ENCODE measurements around the gene STC2. TPM values are rescaled to one million over a fixed set of nuclear protein-coding genes. Genes with fewer than 3 reads are reported as not detected.
"Not testable (repeated sequence)": the region's sequence is repeated elsewhere in the genome, so short reads cannot be mapped to it uniquely, and the experiment has no call there.

The STC2 gene, protein sequence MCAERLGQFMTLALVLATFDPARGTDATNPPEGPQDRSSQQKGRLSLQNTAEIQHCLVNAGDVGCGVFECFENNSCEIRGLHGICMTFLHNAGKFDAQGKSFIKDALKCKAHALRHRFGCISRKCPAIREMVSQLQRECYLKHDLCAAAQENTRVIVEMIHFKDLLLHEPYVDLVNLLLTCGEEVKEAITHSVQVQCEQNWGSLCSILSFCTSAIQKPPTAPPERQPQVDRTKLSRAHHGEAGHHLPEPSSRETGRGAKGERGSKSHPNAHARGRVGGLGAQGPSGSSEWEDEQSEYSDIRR
- 11.4 and 12.1 TPM in 2 replicates for total RNA-seq

DNA sequence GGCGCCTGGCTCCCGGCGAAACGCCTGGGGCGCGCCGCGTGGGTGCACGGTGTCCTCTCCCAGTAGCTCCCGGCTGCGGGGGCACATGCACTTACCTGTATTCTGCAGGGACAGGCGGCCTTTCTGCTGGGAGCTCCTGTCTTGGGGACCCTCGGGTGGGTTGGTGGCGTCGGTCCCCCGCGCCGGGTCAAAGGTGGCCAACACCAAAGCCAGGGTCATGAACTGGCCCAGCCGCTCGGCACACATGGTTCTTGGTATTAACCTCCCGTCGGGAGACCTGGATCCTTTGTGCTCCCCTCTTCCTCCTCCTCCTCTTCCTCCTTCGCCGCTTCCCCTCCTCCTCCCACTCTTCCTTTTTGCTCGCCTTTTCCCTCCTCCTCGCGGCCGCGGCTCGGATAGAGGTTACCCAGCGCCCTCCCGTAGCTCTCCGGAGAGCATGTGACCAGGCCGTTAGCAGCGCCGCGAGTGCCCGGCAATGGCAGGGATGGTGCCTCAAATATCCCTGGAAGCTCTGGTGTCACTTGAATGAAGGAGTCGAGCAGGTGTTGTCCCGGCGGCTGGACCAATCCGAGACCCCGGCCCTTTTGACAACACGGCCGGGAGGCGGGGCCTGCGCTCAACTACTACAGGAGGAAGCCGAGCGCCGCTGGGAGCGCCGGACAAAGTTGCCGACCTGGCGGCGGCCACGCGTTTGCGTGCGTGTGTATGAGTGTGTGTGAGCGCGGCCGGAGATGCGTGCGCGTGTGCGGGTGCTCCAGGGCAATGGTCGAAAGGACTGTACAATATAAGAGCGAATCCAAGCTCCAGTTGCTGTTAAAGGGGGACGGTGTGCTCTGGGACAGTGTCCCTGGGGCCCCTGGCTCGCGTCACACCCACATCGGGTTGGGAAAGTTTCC, at the start of gene STC2:
Gene STC2 (minus strand): TSS at position 467 of the 896 bp plus-strand sequence. CDS start 221 bp downstream, at position 246.
- peak; percentile 74 to 91 for DNase-seq (ENCODE audit: low read depth in 2 of 2)

DNA sequence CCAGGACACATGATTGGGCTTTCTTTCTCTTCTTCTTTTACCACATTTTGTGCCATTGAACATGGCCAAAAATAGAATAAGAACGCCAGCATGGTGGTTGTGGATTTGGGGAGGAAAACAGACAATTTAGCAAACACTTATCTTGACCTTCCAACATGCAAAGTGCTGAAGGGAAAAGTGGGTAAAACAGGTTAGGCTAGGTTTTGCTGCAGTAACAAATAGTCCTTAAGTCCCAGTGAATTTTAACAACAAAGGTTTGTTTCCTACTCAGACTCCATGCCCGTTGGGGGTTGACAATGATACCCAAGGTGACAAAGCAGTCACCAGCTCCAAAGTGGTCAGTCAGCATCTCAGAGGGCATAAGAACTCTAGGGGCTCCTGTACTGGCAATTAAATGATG, 43.2 kb upstream of the STC2 start:
- no peak for DNase-seq (ENCODE audit: low read depth in 2 of 2)

DNA sequence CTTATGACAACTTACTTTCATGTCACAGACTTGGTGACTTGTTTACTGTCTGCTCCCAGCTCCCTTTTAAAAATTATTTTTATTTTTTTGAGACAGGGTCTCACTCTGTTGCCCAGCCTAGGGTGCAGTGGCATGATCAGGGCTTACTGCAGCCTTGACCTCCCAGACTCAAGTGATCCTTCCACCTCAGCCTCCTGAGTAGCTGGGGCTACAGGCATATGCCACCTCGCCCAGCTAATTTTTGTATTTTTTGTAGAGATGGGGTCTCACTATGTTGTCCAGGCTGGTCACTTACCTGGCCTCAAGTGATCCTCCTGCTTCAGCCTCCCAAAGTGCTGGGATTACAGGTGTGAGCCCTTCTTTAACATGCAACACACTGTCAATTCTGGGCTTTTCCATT, 35.2 kb upstream of the STC2 start:
- not testable (repeated sequence) for DNase-seq (ENCODE audit: low read depth in 2 of 2)

DNA sequence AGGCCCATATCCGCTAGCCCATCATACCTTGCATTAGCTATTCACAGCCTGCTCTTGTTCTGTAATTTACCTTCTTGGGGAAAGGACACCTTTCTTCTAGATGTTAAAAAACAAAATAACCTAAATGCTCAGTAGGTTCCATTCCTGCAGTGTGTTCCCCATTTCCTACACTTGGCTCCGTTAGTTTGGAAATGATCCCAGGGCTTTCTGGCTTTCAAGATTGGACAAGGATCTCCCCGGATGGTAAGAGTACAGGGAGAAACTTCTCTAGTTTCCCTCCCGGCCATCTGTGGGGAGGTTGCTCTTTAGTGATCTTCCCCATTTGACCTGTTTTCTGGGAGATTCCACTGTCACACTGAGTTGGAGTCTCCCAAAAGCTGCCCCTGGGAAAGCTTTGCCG, 27.3 kb upstream of the STC2 start:
- DNase-seq (ENCODE audit: low read depth in 2 of 2), result no peak

DNA sequence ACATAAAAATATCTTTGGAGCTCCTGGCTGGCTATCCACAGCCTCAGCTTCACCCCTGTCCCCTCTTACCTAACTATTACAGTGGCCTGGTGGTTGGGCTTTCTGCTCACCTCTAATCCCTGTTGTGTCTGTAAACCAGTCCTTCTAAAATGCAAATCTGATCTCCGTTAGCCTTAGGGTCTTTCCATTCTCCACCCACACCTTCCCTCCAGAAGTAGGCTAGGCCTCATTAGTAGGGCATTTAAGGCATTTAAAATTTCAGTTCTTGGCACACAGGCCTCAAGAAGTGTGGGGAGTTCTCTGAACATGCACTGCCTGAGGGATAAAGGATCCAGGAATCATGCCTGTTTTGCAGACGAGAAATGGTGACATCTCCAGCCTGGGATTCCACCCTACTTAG, 26.4 kb upstream of the STC2 start:
- DNase-seq (ENCODE audit: low read depth in 2 of 2), result no peak

DNA sequence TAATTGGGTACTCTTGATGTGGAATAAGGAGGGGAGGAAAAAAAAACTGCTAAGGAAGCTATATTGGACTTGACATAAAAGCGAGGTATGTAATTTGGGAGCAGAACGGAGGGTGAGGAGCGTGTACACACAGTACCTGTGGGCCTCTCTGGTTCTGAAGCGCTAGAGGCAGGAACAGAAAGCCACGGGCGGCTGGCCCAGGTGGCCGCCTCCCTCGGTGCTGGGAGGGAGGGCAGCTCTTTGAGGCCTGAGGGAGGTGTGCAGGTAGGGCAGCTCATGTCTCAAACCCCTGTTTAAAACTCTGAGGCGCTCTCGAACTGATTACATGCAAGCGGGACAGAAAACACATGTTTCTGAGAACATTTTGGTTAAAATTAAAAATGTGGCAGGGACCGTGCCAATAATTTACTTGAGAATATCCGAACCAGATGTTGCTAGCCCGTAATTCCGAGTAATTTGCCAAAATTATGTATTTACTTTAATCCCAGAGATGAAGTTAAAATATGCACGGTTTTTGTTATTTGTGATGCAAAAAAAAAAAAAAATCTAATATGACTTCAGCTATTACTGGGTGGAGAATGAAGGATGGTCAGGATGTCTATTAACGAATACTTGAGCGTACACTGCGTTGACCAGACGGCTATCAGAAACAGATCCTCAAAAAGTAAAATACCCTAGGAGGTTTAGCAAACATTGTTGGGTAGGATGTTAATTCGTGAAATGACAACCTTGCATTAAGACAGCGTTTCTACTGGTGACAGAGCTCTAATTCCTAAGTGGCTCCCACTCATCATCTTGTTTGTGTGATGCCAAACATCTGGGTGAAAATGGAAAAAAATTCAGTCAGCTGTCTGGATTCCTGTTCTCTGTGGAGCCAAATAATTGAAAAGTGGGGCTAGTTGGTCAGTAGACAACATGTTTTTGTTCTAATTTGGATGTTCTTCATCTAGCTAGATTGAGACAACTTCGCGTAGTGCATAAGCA, 24.4 kb upstream of the STC2 start:
- DNase-seq (ENCODE audit: low read depth in 2 of 2), result no peak

DNA sequence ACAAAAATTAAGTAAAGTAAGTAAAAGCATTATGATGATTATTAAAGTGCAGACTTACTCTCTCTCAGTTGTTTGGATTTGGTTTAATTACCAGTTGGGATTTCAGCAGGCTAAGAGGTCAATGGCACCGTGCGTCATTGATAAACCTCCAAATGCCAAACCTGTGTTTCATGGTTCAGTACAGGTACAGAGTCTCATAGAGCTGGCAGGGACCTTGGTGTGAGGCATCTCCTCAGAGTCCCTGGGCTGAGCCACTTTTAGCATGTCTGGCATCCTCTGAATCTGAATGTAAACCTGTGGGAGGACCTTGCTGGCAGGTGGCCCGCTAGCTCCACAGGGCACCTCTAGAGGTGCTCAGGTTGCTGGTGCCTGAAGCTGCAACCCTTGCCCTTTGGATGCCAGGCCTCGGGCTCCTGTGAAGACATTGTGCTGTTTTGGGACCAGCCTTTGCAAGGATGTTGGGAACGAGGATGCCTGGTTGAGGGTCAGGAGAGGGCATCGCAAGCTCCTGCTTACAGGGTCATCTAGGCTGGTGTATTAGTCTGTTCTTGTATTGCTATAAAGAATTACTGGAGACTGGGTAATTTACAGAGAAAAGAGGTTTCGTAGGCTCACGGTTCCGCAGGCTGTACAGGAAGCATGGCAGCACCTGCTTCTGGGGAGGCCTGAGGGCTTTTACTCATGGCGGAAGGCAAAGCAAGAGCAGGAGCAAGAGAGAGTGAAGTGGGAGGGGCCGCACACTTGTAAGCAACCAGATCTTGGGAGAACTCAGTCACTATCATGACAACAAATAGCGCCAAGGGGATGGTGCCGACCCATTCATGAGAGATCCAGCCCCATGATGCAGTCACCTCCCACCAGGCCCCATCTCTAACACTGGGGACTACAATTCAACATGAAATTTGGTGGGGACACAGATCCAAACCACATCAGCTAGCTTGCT, 14.9 kb upstream of the STC2 start:
- DNase-seq (ENCODE audit: low read depth in 2 of 2), result no peak

DNA sequence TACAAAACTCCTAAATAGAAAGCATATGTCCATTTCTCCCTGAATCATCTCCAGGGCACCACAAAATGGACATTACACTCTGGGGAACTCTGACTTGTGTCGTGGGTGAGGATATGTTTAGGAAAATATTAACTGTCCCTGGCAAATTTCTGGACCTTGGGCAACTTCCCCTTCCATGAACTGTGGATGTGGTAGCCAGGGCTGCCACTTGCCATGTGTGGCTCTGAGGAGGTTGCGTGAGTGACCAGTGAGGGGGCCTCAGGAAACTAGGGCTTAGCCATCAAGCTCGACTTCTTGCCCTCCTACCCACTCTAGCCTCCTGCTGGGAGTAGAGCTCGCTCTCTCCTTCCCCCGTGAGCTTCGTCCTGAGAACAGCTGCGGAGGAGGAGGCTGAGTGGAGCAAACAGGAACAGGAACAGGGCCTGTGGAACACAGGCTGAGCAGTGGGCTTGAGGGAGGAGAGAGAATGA, 13.8 kb upstream of the STC2 start:
- DNase-seq (ENCODE audit: low read depth in 2 of 2), result no peak

DNA sequence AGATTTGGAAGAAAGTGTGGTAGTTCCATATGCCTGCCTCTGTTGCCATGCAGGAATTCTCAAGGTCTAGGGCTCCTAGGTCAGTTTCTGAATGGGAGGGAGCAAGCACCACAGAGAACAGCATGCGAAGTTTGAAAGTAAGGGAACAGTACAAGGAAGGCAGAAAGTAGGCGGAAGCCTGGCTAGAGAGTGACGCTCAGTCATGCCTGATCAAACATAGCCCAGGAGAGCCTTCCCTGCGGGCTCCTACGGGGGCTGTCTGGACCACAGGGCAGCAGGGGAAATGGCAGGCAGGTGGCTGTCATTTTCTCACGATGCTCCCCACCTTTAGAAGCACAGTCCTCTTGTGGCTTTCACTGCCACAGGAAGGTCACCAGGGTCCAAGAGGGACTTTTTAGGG, 12.8 kb upstream of the STC2 start:
- DNase-seq (ENCODE audit: low read depth in 2 of 2), result no peak

DNA sequence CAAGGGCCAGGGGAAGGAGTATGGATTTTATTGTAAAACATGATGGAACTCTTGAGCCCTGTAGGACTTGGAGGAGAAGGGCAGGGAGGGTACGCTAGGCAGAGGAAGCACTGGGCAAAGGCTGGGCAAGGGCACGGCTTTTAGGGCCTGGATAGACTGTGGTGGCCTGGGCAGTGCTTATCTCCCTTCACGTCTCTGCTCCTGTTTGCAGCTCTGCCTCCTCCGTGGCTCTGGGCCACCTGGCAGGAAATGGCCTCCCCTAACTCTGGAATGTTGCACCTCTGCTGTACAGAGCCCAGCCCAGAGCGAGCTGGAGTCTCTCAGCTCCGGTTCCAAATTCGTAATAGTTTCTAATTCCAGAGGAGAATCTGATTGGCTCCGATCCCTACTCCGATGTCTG, 12.2 kb upstream of the STC2 start:
- DNase-seq (ENCODE audit: low read depth in 2 of 2), result no peak

DNA sequence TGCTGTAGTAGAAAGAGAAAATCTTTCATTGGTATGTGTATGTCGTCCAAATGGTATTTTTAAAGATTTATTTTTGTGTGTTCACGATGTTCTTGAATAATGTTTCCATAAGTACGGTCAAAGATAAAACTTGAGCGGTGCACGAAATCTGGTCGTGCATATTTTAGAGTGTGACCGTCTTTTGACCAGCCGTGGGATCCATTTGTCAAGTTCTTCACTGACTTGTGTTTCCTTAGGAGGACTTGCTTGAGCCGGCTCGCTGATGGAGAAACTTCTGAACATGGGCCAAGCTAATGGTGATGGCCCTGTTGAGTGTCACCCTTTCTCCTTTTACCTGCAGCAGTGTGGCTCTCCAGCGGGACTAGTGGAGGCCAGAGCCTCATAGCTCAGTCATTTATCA, 11.1 kb upstream of the STC2 start:
- DNase-seq (ENCODE audit: low read depth in 2 of 2), result no peak

DNA sequence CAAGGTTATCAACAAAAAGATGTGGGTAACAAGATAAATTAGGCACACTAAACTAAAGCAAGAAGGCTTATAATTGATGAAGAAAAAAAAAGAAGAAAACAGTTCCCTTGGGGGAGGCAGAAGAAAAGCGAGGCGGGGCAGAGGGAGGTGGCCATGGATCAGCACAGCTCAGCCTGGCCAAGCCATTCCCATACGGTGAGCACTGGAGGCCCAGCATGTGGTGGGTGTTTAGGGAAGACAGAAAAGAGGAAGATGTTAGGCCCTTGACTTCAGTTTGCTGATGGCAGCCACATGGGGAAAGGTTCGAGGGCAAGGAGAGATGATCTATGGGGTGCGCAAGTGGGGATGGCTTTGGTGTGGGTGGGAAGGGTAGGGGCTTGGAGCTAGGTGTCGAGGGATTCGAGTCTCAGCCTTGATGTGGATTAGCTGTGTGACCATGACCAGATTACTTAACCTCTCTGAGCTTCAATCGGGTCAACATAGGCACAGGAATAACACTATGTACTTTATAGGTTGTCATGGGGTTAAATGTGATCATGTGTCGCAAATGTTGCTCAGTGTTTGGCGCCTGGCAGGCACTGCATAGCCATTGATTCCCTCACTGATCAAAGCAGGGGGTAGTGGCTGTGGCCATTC, 10.3 kb upstream of the STC2 start:
- DNase-seq (ENCODE audit: low read depth in 2 of 2), result no peak

DNA sequence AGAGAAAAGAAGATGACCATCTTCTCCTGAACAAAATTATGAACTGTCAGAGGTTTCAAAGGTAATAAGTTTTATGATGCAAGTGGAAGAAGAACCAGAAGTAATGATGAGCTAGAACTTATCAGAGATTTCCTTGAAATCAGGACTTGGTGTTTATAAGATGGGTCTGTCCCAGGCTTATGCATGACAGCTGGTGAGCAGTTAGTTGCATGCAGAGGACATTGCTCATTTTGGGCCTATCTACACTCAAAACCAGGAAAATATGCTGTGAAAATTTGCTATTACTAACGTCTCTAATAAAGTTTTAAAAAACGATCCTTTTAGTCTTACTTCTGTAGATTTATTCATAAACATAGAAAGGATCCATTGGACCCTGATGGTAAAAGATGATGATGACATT, 6.6 kb upstream of the STC2 start:
- no peak for DNase-seq (ENCODE audit: low read depth in 2 of 2)

DNA sequence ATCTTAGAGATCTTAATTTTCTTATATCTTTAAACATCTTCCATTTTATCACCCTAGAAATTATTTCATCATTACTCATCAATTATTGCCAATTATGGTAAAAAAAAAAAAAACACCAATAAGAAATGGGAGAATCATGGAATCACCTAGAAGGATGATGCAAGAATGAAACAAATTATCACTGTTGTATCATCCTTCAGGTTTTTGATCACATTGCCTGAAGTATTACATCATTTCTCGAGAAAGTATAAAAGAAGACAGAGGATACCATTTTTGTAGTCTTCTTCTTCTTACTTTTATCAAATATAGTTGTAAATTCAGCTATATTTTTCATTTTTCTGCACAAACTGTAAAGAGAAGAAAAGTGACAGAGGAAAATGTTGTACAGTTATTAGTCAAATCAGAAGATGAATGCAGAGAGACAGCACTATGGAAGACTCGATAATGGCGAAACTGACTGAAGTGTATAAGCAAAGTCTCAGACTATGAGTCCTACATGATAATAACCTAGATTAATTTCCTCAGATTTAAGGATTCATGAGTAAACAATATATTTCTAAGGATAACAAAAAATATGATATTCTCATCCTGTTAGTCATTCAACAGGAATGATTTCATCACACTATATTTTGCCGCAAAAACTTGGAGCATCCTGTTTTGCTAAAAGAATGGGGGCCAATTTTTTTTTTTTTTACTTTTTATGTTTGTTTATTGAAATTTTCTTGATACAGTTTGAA, 5.9 kb upstream of the STC2 start:
- DNase-seq (ENCODE audit: low read depth in 2 of 2), result peak; percentile 59 to 79

DNA sequence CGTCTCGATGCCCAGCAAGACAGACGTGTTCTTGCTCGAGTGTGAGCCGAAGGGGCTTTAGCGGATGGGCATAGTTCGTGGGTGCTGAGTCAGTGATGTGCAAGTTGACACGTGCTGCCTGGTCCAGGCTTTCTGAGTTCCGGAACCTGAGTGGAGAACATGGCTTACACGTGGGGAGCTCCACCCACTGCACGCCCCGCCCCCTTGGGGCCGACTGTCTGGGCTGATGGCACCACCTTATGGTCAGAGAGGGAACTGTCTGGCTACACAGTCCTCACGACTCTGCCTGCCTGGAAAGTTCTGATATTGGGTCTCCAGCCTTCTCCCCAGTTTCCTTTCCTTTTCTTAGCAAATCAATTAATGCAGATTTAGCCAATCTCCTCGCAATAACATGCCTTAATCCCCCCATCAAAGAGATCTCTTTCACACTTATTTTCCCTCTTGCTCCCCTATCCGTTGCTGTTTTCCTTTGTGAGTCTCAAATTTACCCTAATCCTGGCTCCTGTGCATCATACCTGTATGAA, 3.8 kb upstream of the STC2 start:
- peak; percentile 78 to 92 for DNase-seq (ENCODE audit: low read depth in 2 of 2)

DNA sequence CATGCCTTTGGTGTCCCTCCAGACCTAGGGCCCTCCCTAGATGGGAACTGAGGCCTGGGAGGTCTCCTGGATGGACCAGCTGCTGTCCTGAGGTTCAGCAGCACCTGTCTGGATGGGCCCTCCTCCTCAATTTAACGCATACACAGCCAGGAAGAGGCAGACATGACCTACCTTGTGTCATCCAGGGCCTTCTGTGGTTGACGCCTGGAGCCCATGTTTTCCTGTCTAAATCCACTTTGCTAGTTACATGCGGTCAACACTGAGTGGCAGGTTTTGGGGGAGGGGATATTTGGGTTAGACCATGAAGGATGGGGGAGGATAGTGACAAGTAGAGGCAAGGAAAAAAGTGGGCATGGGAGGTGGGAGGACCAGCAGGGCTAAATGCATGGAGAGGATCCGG, 3.1 kb upstream of the STC2 start:
- DNase-seq (ENCODE audit: low read depth in 2 of 2), result no peak

DNA sequence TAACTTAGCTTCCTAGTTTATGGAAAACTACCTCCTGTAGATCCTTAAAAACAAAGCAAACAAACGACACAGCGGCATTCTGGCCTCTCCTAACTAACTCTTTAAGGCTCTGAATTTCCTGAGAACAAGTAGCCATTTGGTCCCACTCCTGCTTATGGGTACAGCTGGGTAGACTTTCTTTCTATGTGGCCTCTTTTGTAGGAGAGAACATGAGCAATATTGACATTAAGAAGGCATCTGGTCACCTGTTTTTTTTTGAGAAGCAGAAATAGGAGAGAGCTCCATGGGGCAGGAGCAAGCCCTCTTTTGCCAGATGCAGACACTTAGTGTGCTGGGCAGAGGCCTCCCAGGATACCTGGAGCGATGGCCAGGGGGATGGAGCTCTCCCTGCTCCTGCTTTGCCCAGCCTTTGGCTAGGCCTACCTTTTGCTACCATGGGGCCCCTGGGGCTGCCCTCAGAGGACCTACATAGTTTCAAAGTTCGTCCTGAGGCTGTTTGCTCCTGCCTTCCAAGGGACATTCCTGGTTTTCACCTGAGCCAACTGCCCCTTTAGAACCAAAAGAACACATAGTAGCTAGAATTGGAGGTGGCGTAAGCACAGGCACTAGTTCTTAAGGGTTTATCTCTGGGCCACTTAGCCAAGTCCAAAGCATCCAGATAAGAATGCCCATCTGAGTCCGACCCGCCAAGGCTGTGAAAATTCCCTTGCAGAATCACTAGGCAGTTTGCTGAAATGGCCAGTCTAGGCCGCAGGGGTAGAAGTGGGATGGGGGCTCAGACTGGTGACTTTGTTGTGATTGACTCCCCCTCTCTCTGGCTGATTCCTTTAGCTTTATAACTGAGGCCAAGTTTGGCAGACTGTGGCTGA, 2.4 kb upstream of the STC2 start:
- no peak for DNase-seq (ENCODE audit: low read depth in 2 of 2)

Data from dermis microvascular lymphatic vessel endothelial cell (primary cell).